AG10803 (cell line): ENCODE measurements around the gene C9orf43.

ENCODE experiments used
- DNase-seq: peaks from one replicate; pipeline ENCODE4 v3.0.0; 2010; ENCODE audit warnings: low read depth
- H3K4me3 ChIP-seq: 2 replicates; pipeline ENCODE4 v1.5.1; 2011; ENCODE audit warnings: mild to moderate bottlenecking, low read length, control low read depth
- TF ChIP-seq, protein P1 (sequence below): conservative IDR thresholded peaks from 2 replicates; pipeline ENCODE4 v1.5.1; 2011; ENCODE audit warnings: mild to moderate bottlenecking, low read length, control low read depth, inconsistent platforms

C9orf43 gene

DNA sequence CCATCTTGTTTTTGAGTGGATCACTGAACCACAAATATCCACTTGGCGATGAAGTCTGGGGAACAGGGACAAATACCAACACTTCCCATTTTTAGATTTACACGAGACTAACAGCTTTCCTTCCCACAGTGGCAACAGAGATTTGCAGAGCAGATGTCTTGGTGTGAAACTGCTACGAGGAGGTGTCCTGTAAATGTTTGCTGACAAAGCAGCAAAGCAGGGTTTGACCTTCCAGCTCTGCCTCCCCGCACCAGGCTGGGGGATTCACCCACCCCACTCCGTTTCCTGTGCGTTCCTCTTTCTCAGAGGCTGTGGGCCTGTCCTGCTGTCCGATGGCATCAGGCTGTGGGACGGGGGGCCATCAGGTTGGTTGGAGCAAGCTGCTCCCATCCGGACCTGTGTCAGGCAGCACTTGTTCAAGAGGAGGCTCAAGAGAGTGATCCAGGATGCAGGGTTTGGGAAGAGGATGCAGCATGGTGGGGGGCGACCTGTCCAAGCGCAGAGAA lies 52.3 kb downstream of the C9orf43 start:
- TF ChIP-seq, protein P1, sequence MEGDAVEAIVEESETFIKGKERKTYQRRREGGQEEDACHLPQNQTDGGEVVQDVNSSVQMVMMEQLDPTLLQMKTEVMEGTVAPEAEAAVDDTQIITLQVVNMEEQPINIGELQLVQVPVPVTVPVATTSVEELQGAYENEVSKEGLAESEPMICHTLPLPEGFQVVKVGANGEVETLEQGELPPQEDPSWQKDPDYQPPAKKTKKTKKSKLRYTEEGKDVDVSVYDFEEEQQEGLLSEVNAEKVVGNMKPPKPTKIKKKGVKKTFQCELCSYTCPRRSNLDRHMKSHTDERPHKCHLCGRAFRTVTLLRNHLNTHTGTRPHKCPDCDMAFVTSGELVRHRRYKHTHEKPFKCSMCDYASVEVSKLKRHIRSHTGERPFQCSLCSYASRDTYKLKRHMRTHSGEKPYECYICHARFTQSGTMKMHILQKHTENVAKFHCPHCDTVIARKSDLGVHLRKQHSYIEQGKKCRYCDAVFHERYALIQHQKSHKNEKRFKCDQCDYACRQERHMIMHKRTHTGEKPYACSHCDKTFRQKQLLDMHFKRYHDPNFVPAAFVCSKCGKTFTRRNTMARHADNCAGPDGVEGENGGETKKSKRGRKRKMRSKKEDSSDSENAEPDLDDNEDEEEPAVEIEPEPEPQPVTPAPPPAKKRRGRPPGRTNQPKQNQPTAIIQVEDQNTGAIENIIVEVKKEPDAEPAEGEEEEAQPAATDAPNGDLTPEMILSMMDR, result no peak
- peak; percentile 56 for DNase-seq
- no peak overlapping the region for H3K4me3 ChIP-seq

DNA sequence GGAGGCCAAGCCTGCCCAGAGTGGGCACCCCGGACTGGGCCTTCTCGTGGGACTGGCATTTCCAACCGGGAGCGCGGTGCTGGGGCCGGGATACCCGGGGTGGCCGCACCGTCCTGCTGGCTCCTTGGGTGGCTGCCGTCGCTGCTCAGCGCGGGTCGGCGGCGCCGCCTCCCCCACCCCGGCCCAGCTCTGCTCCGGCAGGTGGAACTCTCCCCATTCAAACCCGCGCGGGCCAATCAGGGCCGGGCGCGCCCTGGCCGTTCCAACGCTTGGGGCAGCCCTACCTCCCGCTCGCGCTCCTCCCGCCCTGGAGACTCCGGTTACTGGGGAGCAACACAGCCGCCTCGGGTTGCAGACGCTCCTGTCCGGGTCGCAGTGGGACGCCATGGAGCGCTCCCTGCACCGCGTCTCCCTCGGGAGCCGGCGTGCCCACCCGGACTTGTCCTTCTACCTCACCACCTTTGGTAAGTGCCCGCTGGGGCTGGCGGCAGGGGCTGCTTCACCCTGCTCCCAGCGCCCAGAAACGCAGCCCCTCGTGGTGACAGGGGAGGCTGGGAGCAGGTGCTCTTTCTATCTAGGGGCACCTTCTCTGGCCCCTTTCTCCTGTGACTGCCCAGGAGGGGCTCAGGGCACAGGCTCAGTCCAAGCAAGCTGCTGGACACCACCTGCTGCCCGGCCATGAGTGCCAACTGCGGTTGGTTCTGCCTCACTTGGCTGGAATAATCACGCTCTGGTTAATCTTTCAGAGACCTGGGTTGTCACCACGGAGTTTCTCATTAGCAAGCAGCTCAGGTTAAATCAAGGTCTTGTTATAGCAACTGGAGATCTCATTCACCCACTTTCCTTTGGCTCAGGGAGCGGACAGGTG lies 53.1 kb downstream of the C9orf43 start, which contains the start of gene RGS3:
Gene RGS3, plus strand, starts transcription at position 310 of the 868 bp plus-strand sequence. Its CDS starts 76 bp downstream, at position 386.
- TF ChIP-seq, protein P1, result no peak
- no peak within 1 kb of the TSS for H3K4me3 ChIP-seq
- DNase-seq, result no peak

DNA sequence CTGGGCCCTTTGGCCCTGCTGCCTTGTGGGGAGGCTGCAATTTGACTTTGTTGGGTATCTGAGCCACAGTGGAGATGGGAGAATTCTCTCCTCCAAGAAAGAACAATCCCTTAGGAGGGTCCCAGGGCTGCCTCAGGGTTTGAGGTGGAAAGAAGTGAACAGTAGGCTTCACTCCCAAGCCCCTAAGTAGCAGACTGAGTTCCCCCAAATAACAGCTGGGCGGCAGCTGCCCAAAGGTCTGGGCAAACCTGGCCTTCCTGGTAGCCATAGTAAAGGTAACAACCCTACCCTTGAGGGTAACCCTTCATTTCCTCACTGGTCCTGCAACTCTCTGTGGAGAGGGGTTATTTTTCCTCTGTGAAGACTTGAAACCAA lies 53.7 kb downstream of the C9orf43 start:
- TF ChIP-seq, protein P1, result no peak
- DNase-seq, result no peak

DNA sequence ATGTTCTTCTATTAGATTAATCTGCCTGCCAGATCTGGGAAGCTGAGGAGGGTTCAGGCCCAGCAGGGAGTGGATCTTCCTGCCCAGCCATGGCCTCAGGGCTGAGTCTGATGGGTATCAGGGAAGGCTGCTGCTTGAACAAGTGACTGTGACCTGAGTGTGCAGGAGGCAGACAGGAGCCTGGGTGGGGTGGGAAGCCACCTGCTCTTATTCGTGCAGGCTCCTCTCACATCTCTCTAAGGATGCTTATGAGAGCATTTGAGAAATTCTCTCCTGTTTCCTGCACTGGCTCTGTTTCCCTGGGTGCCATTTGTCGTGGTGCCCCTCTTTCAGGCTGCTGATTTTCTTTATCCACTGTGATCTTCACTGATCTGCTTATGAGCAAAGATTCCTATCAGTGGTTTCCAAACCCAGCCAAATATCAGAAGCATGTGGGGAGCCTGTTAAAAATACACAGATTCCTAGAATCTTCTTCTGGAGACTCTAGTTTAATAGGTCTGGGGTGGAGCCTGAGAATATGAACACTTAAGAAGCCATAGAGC lies 55.1 kb downstream of the C9orf43 start:
- no peak overlapping the region for H3K4me3 ChIP-seq
- TF ChIP-seq, protein P1, result no peak
- DNase-seq, result no peak

More for the DNA sequence above, 53.7 kb downstream of the C9orf43 start:
- no peak overlapping the region for H3K4me3 ChIP-seq

DNA sequence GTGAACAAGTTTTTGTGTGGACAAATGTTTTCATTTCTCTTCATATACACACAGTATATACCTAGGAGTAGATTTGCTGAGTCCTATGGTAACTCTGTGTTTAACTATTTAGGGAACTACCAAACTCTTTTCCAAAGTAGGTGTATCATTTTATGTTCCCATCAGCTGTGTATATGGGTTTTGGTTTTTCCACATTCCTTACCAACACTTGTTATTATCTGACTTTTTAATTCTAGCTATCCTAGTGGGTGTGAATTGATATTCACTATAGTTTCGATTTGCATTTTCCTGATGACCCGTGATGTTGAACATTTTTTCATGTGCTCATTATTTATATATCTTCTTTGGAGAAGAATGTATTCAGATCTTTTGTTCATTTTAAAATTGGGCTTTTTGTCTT lies 56.6 kb downstream of the C9orf43 start:
- DNase-seq, result no peak
- H3K4me3 ChIP-seq, result no peak overlapping the region
- TF ChIP-seq, protein P1, result no peak

DNA sequence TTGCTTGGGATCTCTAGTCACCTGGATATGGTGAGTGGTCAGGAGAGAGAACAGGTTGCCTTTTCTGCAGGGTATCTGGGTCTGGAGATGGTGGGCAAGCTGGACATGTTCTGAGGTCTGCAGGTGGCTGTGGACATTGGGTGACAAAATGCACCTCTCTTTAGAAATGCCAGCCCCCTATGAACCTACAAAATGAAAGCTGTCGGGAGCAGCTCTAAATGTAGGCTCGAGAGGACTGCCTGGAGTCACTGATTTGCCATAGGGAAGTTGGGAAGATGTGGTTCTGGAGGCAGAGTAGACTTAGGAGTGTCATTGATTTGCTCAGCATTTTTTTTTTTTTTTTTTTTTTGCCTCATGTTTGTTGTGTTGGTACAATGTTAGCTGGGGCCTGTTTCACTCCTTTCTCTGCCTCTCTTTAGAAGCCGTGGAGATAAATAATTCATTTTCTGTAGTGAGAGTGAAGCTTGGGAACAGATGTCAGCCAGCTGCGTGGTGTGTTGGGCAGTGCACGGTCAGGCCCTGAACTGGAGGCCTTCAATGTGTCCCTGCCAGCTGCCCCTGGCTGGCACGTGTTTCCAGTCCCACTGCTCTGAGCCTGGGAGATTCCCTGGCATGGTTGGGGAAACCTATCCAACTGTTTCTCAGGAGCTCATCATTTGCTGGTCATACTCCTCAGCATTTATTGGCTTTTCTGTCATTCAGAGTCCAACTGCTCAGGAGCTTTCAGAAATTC lies 58.3 kb downstream of the C9orf43 start:
- TF ChIP-seq, protein P1, result no peak
- H3K4me3 ChIP-seq, result no peak overlapping the region
- peak; percentile 53 for DNase-seq
